C4-2B (cell line): ENCODE measurements around the gene TMEM220.

Experiments
- ZFX ChIP-seq: fragments of 450-650 bp; IDR thresholded peaks from 2 replicates; pipeline ENCODE4 v1.6.1; 2017
- TF ChIP-seq, protein P1 (sequence below): fragments of 450-650 bp; conservative IDR thresholded peaks from 2 replicates; pipeline ENCODE4 v1.5.1; 2017; ENCODE audit warnings: mild to moderate bottlenecking

DNA sequence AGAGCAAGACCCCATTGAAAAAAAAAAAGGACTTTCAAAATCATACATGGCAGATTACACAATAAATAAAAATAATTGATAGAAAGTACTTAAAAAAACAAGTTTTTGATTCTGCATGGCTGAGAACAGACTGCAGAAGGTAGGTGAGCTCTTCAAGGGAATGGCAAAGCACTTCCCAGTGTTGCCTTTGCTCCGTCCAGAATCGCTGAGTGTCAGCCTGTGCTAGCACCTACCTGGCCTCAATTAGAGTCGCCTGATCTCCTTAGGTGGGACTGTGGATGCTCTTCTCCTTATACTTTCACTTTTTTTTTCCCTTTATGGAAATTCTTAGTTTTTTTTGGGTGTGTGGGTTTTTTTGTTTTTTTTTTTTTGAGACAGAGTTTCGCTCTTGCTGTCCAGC is 6.0 kb upstream of the TMEM220 start:
- TF ChIP-seq, protein P1, sequence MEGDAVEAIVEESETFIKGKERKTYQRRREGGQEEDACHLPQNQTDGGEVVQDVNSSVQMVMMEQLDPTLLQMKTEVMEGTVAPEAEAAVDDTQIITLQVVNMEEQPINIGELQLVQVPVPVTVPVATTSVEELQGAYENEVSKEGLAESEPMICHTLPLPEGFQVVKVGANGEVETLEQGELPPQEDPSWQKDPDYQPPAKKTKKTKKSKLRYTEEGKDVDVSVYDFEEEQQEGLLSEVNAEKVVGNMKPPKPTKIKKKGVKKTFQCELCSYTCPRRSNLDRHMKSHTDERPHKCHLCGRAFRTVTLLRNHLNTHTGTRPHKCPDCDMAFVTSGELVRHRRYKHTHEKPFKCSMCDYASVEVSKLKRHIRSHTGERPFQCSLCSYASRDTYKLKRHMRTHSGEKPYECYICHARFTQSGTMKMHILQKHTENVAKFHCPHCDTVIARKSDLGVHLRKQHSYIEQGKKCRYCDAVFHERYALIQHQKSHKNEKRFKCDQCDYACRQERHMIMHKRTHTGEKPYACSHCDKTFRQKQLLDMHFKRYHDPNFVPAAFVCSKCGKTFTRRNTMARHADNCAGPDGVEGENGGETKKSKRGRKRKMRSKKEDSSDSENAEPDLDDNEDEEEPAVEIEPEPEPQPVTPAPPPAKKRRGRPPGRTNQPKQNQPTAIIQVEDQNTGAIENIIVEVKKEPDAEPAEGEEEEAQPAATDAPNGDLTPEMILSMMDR: no peak
- no peak for TF ChIP-seq ZFX
